Endothelial cell of umbilical vein (primary cell): ENCODE measurements around the gene AICDA. TPM values are rescaled to one million over a fixed set of nuclear protein-coding genes. Genes with fewer than 3 reads are reported as not detected.

Experiments
- BruUV-seq: library from RNA; stranded (reverse); fragments of 400-500 nt; replicated peaks from 2 replicates; lab custom pipeline; 2021; lab: Mats Ljungman, UMichigan
- CTCF ChIA-PET: fragments of 300-600, 350-600 bp; sonication (Branson Sonifier 250); formaldehyde crosslinking; loops from one replicate; lab custom pipeline; 2021; ENCODE audit warnings: antibody characterized with exemption, inconsistent platforms; lab: Charles Lee
- POLR2A ChIA-PET: fragments of 300-600, 350-600 bp; sonication (Branson Sonifier 250); formaldehyde crosslinking; loops from one replicate; lab custom pipeline; 2021; ENCODE audit warnings: antibody characterized with exemption, inconsistent platforms; lab: Charles Lee
- DNase-seq: peaks from one replicate; pipeline ENCODE4 v3.0.0-alpha.2; 2011; ENCODE audit warnings: low read depth, low spot score
- FAIRE-seq: peaks from 2 replicates; lab custom pipeline; 2011; peaks lifted over from hg19 to GRCh38; lab: Jason Lieb, UNC
- H2AFZ ChIP-seq: 2 replicates; pipeline ENCODE4 v1.6.0; 2012; ENCODE audit warnings: low read depth, low read length, control low read depth, inconsistent platforms
- H3K27ac ChIP-seq: 2 replicates; pipeline ENCODE4 v1.5.1; 2011; ENCODE audit warnings: low read depth, mild to moderate bottlenecking, control low read depth, low read length, moderate library complexity; ENCODE audit not compliant: insufficient read depth
- H3K27me3 ChIP-seq, 2 experiments: 2 replicates each; pipeline versions ENCODE4 v1.6.0 to v1.6.1; 2011; ENCODE audit warnings: low read length in 2 of 2, mixed read lengths in 1 of 2; ENCODE audit not compliant: control insufficient read depth in 2 of 2, insufficient read depth in 2 of 2
- H3K36me3 ChIP-seq, 2 experiments: 2 replicates in 1 of 2; 3 replicates in 1 of 2; pipeline ENCODE4 v1.5.1; 2011; ENCODE audit warnings: low read length in 2 of 2, mild to moderate bottlenecking in 1 of 2, moderate library complexity in 1 of 2; ENCODE audit not compliant: control insufficient read depth in 2 of 2, insufficient read depth in 2 of 2; ENCODE audit errors: extremely low read depth in 1 of 2
- H3K4me1 ChIP-seq: 3 replicates; pipeline ENCODE4 v1.5.1; 2011; ENCODE audit warnings: mild to moderate bottlenecking, low read length; ENCODE audit not compliant: control insufficient read depth, insufficient read depth; ENCODE audit errors: extremely low read depth
- H3K4me2 ChIP-seq: 2 replicates; pipeline ENCODE4 v1.6.1; 2011; ENCODE audit warnings: low read length, control low read depth, mixed read lengths; ENCODE audit not compliant: insufficient read depth
- H3K4me3 ChIP-seq, 3 experiments: fragments of 200-600 bp in 1 of 3; sonication (generic), shearing (Covaris generic) in 1 of 3; replicated peaks in 1 of 3; 2 replicates each; pipeline ENCODE4 v1.5.1; 2011 to 2016; ENCODE audit warnings: control low read depth in 3 of 3, low read length in 3 of 3, mild to moderate bottlenecking in 2 of 3, inconsistent platforms in 1 of 3, low read depth in 1 of 3, moderate library complexity in 1 of 3; ENCODE audit not compliant: insufficient read depth in 1 of 3
- H3K79me2 ChIP-seq: 2 replicates; pipeline ENCODE4 v1.6.0; 2012; ENCODE audit warnings: low read length, inconsistent platforms; ENCODE audit not compliant: control insufficient read depth, insufficient read depth
- H3K9ac ChIP-seq: replicated peaks from 2 replicates; pipeline ENCODE3; 2011; ENCODE audit warnings: low read length, control low read depth; ENCODE audit not compliant: insufficient read depth; ENCODE audit errors: extremely low read depth
- H3K9me1 ChIP-seq: replicated peaks from 3 replicates; pipeline ENCODE4 v1.6.0; 2011; ENCODE audit warnings: mild to moderate bottlenecking, low read length; ENCODE audit not compliant: control insufficient read depth, insufficient read depth; ENCODE audit errors: extremely low read depth
- H3K9me3 ChIP-seq: replicated peaks from 2 replicates; pipeline ENCODE4 v1.5.1; 2012; ENCODE audit warnings: low read length, inconsistent platforms; ENCODE audit not compliant: control insufficient read depth, insufficient read depth
- H4K20me1 ChIP-seq: replicated peaks from 2 replicates; pipeline ENCODE3; 2011; ENCODE audit warnings: mild to moderate bottlenecking, low read length; ENCODE audit not compliant: control insufficient read depth, insufficient read depth; ENCODE audit errors: extremely low read depth
- EZH2 ChIP-seq: IDR thresholded peaks from 2 replicates; pipeline ENCODE4 v1.6.1; 2012; ENCODE audit warnings: borderline replicate concordance, low read depth, mild to moderate bottlenecking, moderate library complexity, low read length, inconsistent platforms; ENCODE audit not compliant: severe bottlenecking
- FOS ChIP-seq: IDR thresholded peaks from 2 replicates; pipeline ENCODE4 v1.6.1; 2011; ENCODE audit warnings: mild to moderate bottlenecking, low read length, moderate library complexity, borderline replicate concordance; ENCODE audit not compliant: insufficient read depth
- GATA2 ChIP-seq: IDR thresholded peaks from 2 replicates; pipeline ENCODE4 v1.7.0; 2011; ENCODE audit warnings: low read depth, mild to moderate bottlenecking, moderate library complexity, mixed read lengths, low read length; ENCODE audit not compliant: insufficient read length, insufficient read depth
- JUN ChIP-seq: IDR thresholded peaks from 2 replicates; pipeline ENCODE4 v1.6.1; 2011; ENCODE audit warnings: borderline replicate concordance, low read depth; ENCODE audit not compliant: insufficient read length, insufficient read depth
- MYC ChIP-seq: IDR thresholded peaks from one replicate; pipeline ENCODE4 v1.6.1; 2011; ENCODE audit warnings: mild to moderate bottlenecking, low read depth, low read length
- POLR2A ChIP-seq: IDR thresholded peaks from 2 replicates; pipeline ENCODE4 v1.6.1; 2012; ENCODE audit warnings: low read depth, mild to moderate bottlenecking, control low read depth, low read length
- POLR2AphosphoS5 ChIP-seq: IDR thresholded peaks from 2 replicates; pipeline ENCODE4 v1.6.1; 2012; ENCODE audit warnings: low read depth, mild to moderate bottlenecking, control low read depth, low read length, moderate library complexity; ENCODE audit not compliant: insufficient read depth
- dilution Hi-C: fragments of 300-500 bp; cut with MboI; formaldehyde crosslinking; loops from one replicate; pipeline ENCODE4 v1.15.0; 2019; ENCODE audit warnings: low sequenced_read_pairs; ENCODE audit not compliant: extremely low pct_ligation_motif_present
- intact Hi-C: fragments of 100-400 bp; cut with micrococcal nuclease; formaldehyde crosslinking; loops from one replicate; pipeline ENCODE4 v1.10.0; 2022
- polyA plus RNA-seq, 4 experiments: library from polyadenylated mRNA; depleted of rRNA in 3 of 4; stranded (reverse) in 3 of 4; unstranded in 1 of 4; fragments of >200 nt; gene quantifications; 2 replicates each; pipeline versions ENCODE4 v1.2.1 to v1.2.3, GENCODE V29; 2011 to 2012; ENCODE audit warnings: missing spikeins in 1 of 4
- total RNA-seq: library from RNA; stranded (reverse); gene quantifications from 2 replicates; pipeline ENCODE4 v1.2.3, GENCODE V29; 2021
- TF ChIP-seq, protein P1 (sequence below), 2 donors: IDR thresholded peaks; 1 replicate in 1 of 2; 2 replicates in 1 of 2; pipeline ENCODE4 v1.5.1; 2011; ENCODE audit warnings: low read length in 2 of 2, mild to moderate bottlenecking in 2 of 2, moderate library complexity in 2 of 2, control low read depth in 1 of 2, inconsistent platforms in 1 of 2, low read depth in 1 of 2; ENCODE audit not compliant: insufficient read depth in 1 of 2; ENCODE audit errors: extremely low read depth in 1 of 2
- TF ChIP-seq, protein P2 (sequence below): IDR thresholded peaks from 2 replicates; pipeline ENCODE4 v1.6.1; 2011; ENCODE audit not compliant: insufficient read depth, insufficient read length

The AICDA gene
- total and polyA plus RNA-seq, 2 donors (not counting 3 experiments of a cell fraction or from before 2014, with no cell fraction given) = not detected

DNA sequence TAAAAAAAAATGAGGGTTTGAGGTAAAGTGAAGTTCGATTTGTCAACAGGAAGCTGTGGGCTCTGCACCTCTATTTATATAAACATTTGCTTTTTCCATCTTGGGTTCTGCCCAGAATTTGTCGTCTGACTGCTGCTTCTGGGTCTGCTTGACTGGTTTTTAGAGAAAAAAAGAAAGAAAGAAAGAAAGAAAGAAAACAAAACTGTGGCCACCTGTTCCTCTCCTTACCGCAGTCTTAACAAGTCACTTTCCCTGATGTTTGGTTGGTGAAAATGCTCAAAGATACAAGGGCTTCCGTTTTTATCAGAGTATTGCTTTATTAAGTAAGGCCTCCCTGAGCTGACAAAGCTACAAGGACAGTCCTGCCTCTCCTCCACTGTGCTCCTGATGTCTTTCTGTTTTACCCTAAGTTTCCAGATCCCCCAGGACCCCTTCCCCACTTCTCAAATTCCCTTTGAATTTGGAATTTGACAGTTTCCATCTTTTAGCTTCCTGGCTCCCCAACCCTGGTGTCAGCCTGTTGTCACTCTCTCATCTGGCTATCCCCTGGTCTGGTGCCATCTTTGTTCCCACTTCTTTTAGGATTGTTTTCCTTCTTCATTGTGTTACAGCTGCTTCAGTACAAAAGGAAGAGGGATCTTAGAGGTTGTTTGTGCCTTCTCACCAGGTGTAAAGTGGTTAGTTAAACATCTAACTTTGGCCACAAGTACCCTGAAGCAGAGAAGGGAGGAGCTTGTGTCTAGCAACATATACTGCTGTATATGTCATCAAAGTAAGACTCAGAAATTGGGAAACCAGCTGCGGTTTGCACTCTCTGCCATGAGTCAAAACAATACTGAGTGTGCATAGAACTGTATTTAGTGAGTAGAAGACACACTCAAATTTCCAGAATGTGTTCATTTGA is 31.9 kb upstream of the AICDA start:
- DNase-seq (no peak), FAIRE-seq (no peak)
- dilution Hi-C loops = no loop called here
- Histone ChIP-seq H3K9me1 (no peaks in the 10 kb centered on the region), H3K4me1 (no peaks in the 10 kb centered on the region), H3K9ac (no peak overlapping the region), H3K36me3 (no peaks in the 10 kb centered on the region), H3K4me2 (no peak overlapping the region), H4K20me1 (no peaks in the 10 kb centered on the region), H3K4me3 (no peak overlapping the region), H3K27me3 (peaks cover 0 to 8% of the 10 kb centered on the region in 2 experiments), H2AFZ (no peak overlapping the region), H3K9me3 (no peaks in the 10 kb centered on the region), H3K27ac (no peak overlapping the region), H3K79me2 (no peaks in the 10 kb centered on the region)
- TF ChIP-seq FOS (no peak), EZH2 (no peak), JUN (no peak), POLR2A (no peak), POLR2AphosphoS5 (no peak), GATA2 (no peak), MYC (no peak)
- TF ChIP-seq, protein P1, sequence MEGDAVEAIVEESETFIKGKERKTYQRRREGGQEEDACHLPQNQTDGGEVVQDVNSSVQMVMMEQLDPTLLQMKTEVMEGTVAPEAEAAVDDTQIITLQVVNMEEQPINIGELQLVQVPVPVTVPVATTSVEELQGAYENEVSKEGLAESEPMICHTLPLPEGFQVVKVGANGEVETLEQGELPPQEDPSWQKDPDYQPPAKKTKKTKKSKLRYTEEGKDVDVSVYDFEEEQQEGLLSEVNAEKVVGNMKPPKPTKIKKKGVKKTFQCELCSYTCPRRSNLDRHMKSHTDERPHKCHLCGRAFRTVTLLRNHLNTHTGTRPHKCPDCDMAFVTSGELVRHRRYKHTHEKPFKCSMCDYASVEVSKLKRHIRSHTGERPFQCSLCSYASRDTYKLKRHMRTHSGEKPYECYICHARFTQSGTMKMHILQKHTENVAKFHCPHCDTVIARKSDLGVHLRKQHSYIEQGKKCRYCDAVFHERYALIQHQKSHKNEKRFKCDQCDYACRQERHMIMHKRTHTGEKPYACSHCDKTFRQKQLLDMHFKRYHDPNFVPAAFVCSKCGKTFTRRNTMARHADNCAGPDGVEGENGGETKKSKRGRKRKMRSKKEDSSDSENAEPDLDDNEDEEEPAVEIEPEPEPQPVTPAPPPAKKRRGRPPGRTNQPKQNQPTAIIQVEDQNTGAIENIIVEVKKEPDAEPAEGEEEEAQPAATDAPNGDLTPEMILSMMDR (IDR thresholded peaks at IDR 0.05; ENCODE audit: extremely low read depth in 1 of 2, insufficient read depth in 1 of 2, low read depth in 1 of 2, low read length in 2 of 2) = no peak
- TF ChIP-seq, protein P2, sequence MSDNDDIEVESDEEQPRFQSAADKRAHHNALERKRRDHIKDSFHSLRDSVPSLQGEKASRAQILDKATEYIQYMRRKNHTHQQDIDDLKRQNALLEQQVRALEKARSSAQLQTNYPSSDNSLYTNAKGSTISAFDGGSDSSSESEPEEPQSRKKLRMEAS = no peak
- ChIA-PET POLR2A (no interaction called here), CTCF (interaction anchor here (1.0 to 2.1 kb wide), 3 partner anchors 13 to 246 kb away, joined by 3 to 14 read pairs (median 10); no protein-coding TSS in a partner anchor)
- intact Hi-C loops = no loop called here
- BruUV-seq = no TSS peak
